Psoas muscle (tissue), 8 donors: ENCODE data around the gene RETREG2. TPM values are rescaled to one million over a fixed set of nuclear protein-coding genes. Genes with fewer than 3 reads are reported as not detected.

Source experiments
- ATAC-seq, 4 donors: fragments of 200-7000 bp; cut with Tn5 transposase; one replicate each; pipeline ENCODE4 v1.9.1; 2020; ENCODE audit warnings: moderate library complexity in 3 of 4, mild to moderate bottlenecking in 2 of 4
- DNase-seq, 2 donors: peaks; one replicate each; pipeline ENCODE4 v3.0.0-alpha.2; 2020
- H3K27ac ChIP-seq: fragments of 200-600 bp; one replicate; pipeline ENCODE4 v1.8.0; 2022
- H3K27me3 ChIP-seq, 3 donors: fragments of 200-600 bp in 1 of 3; one replicate each; pipeline versions ENCODE4 v1.6.1 to v1.8.0; 2013 to 2022; ENCODE audit warnings: low read length in 2 of 3, mild to moderate bottlenecking in 2 of 3, moderate library complexity in 1 of 3; ENCODE audit not compliant: insufficient read depth in 3 of 3
- H3K36me3 ChIP-seq, 2 donors: fragments of 200-600 bp in 1 of 2; one replicate each; pipeline versions ENCODE4 v1.6.1 to v1.8.0; 2013 to 2022; ENCODE audit warnings: low read depth in 1 of 2, mild to moderate bottlenecking in 1 of 2, moderate library complexity in 1 of 2; ENCODE audit not compliant: insufficient read depth in 1 of 2
- H3K4me1 ChIP-seq: fragments of 200-600 bp; one replicate; pipeline ENCODE4 v1.8.0; 2022
- H3K4me3 ChIP-seq: fragments of 200-600 bp; one replicate; pipeline ENCODE4 v1.8.0; 2022; ENCODE audit warnings: mild to moderate bottlenecking
- H3K9me3 ChIP-seq: fragments of 200-600 bp; one replicate; pipeline ENCODE4 v1.8.0; 2022
- WGBS, 3 donors: extraction: QIAGEN DNeasy Blood & Tissue Kit; methylation state at CpG; one replicate each; pipeline versions ENCODE4 v1.1.6 to v1.1.7; 2013; 5-methylcytosine and 5-hydroxymethylcytosine counted together
- intact Hi-C, 2 donors: fragments of 100-400 bp; cut with DNase I; formaldehyde crosslinking; loops; one replicate each; pipeline versions ENCODE4 v1.11.0 to v1.14.2; 2022
- long read RNA-seq, 2 donors: library from polyadenylated mRNA; unstranded; transcript quantifications; one replicate each; pipeline ENCODE4 v2.0.0, GENCODE V29; 2021
- polyA plus RNA-seq, 3 donors: library from polyadenylated mRNA; stranded (reverse); fragments of 200-250 nt; gene quantifications; one replicate each; pipeline ENCODE4 v1.2.3, GENCODE V29; 2013
- total RNA-seq, 4 donors: library from RNA; stranded (reverse); fragmentation: NEBNext Ultra II Directional in 2 of 4; extraction: Animal tissue kit (Norgen Biotek cat#: 25700) in 2 of 4; gene quantifications; one replicate each; pipeline versions ENCODE4 v1.2.1 to v1.2.4, GENCODE V29; 2021 to 2023
- TF ChIP-seq, protein P1 (sequence below): fragments of 200-600 bp; IDR thresholded peaks from one replicate; pipeline ENCODE4 v1.8.0; 2022; ENCODE audit warnings: antibody characterized with exemption
- donor health status: healthy with polysubstance abuse.
- donor health status: DM: no; HTN: no; CAD: no; lungs with moderate emphysema.
- donor health status: Bipolar disorder and iron deficiency.
- donor health status: healthy.
- donor health status: DM: yes; HTN: yes; CAD: no.
- donor health status: DM: no; HTN: no; CAD: no.
- donor health status: DM: no; HTN: no; CAD: no.
- donor health status: DM: yes; HTN: yes; CAD: no.

The RETREG2 gene, protein sequence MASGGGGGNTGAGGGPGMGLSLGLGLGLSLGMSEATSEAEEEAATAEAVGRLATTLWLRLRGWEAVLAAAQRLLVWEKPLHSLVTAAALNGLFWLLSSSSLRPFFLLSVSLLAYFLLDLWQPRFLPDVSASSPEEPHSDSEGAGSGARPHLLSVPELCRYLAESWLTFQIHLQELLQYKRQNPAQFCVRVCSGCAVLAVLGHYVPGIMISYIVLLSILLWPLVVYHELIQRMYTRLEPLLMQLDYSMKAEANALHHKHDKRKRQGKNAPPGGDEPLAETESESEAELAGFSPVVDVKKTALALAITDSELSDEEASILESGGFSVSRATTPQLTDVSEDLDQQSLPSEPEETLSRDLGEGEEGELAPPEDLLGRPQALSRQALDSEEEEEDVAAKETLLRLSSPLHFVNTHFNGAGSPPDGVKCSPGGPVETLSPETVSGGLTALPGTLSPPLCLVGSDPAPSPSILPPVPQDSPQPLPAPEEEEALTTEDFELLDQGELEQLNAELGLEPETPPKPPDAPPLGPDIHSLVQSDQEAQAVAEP
- 10 to 100 TPM; 28.1 to 38.1 (median 37.1) TPM for total RNA-seq
- 10 to 100 TPM; 36.5 to 71.4 (median 62.2) TPM for polyA plus RNA-seq
- long read RNA-seq, donor 1, full-length matches to known transcripts, result 13 of 23 reads
- long read RNA-seq, donor 1, partial matches to known transcripts, result 1 of 23 reads
- long read RNA-seq, donor 1, other reads (novel, unspliced or antisense), result 9 of 23 reads
- long read RNA-seq, donor 2, full-length matches to known transcripts, result 45 of 57 reads
- long read RNA-seq, donor 2, partial matches to known transcripts, result 1 of 57 reads
- long read RNA-seq, donor 2, other reads (novel, unspliced or antisense), result 11 of 57 reads

DNA sequence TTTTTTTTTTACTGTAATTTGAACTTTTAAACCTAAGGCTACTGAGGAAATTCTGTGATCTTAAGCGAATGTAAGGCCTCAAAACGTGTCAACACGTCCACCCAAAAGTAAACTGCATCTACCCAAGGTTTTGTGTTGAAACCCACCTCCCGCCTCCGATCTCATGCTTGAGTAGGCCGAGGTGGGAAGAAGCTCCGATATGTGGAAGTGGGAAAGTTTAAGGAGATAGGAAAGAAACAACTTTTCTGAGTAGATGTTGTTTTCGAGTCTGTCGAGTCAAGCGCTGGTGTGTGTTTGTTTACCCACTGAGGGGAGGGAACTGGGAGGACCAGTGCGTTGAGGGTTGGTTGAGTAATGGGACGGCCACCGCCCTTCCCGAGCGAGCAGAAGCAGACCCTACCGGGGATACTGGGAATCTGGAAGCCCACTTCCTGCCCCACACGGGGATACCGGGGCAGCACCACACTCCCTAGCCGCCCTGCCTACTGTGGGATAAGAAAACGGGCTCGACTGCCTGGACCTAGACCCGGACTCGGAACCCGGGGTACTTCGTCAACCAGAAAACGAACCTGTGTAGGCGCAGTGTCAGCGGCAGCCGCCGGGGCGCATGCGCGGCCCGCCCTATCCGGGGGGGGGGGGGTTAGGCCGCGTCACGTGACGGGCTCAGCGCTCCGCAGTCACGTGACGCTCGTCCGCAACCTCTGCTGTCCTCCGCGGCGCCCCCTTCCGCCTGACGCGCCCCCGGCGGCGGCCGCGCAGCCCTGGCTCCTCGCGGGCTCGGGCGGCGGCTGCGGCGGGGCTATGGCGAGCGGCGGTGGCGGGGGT is at the start of gene RETREG2:
RETREG2 (plus strand) TSS at position 724 of the 825 bp plus-strand sequence; CDS start at position 802, 78 bp downstream.
- intact Hi-C loops, result loop anchor here (1.0 to 10.0 kb wide), 5 partner anchors 29 to 783 kb away; partner anchors contain the start of genes ABCB6 (in 1 of the 2), CHPF (in 1 of the 2), CTDSP1 (in 1 of the 2) and TMEM198 (in 1 of the 2)
- no peaks in the 10 kb centered on the region for H3K27me3 ChIP-seq
- 0 to 1% (median 0%) methylated on average over 36 to 67 of the region's 67 CpGs for WGBS, 3 donors
- peaks cover 3 to 67% of the 10 kb centered on the region in 2 donors for H3K36me3 ChIP-seq
- no peaks in the 10 kb centered on the region for H3K9me3 ChIP-seq
- DNase-seq (peak; percentile 87 to 93), ATAC-seq (peak; percentile 77 to 87 (median 80))
- H3K27ac ChIP-seq, result peak within 1 kb of the TSS; percentile 87
- TF ChIP-seq, protein P1, sequence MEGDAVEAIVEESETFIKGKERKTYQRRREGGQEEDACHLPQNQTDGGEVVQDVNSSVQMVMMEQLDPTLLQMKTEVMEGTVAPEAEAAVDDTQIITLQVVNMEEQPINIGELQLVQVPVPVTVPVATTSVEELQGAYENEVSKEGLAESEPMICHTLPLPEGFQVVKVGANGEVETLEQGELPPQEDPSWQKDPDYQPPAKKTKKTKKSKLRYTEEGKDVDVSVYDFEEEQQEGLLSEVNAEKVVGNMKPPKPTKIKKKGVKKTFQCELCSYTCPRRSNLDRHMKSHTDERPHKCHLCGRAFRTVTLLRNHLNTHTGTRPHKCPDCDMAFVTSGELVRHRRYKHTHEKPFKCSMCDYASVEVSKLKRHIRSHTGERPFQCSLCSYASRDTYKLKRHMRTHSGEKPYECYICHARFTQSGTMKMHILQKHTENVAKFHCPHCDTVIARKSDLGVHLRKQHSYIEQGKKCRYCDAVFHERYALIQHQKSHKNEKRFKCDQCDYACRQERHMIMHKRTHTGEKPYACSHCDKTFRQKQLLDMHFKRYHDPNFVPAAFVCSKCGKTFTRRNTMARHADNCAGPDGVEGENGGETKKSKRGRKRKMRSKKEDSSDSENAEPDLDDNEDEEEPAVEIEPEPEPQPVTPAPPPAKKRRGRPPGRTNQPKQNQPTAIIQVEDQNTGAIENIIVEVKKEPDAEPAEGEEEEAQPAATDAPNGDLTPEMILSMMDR, result peak; percentile 44
- H3K4me1 ChIP-seq, result peaks cover 31% of the 10 kb centered on the region
- H3K4me3 ChIP-seq, result peak within 1 kb of the TSS; percentile 100

GRCh38 chr2:219128396-219128795 is 49.7 kb upstream of the RETREG2 start:
- no peaks in the 10 kb centered on the region for H3K9me3 ChIP-seq
- peaks cover 4% of the 10 kb centered on the region for H3K4me1 ChIP-seq
- ATAC-seq (no peak), DNase-seq (no peak)
- TF ChIP-seq, protein P1, result no peak
- no peak overlapping the region for H3K27ac ChIP-seq
- peaks cover 0 to 2% of the 10 kb centered on the region in 2 donors for H3K36me3 ChIP-seq
- intact Hi-C loops, result no loop called here
- no peak overlapping the region for H3K4me3 ChIP-seq
- no peaks in the 10 kb centered on the region for H3K27me3 ChIP-seq
- 66 to 77% (median 77%) methylated on average over 7 of the region's 7 CpGs for WGBS, 3 donors

DNA sequence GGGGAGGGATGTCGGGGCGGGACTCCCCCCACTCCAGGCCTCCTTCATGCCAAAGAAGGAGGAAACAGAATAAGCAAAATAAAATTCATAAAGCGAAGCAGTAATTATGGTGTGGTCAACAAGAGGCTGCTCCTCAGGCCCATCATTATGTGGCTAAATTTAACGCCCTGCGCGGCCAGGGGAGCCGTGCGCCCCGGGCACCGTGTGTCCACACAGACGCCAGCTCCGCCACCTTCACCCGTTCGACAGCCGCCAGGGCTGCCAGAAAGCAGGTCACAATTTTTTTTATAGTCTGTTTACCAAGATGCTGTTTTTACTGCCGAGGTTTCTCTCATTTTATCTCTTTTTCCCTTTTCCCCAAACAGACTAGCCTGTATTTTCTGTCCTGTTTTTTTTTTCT is 48.5 kb upstream of the RETREG2 start:
- no peaks in the 10 kb centered on the region for H3K9me3 ChIP-seq
- WGBS, 3 donors, result 95 to 97% (median 96%) methylated on average over 16 of the region's 16 CpGs
- intact Hi-C loops, result no loop called here

DNA sequence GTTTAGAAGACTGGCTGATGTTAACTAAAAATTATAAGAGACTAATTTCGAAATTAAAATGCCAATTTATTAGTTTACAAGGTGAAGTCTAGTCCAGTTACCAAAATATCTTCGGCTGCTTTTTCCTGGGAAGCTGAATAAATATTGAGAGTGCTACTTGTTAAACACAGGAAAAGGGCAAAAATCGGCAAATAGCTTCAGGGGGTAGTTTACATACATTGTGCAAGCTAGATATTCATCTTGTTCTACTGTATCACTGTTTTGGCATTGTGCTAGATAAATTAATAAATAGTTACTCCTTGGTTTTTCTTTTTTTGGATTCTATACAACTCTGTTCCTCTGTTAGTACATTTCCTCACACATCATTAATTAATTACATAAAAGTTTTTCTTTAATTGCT is 46.7 kb upstream of the RETREG2 start:
- Histone ChIP-seq H3K9me3 (no peaks in the 10 kb centered on the region), H3K4me1 (no peaks in the 10 kb centered on the region), H3K4me3 (no peak overlapping the region), H3K36me3 (peaks cover 0 to 2% of the 10 kb centered on the region in 2 donors), H3K27ac (no peak overlapping the region), H3K27me3 (no peaks in the 10 kb centered on the region)
- TF ChIP-seq, protein P1, result no peak
- 88 to 94% (median 91%) methylated on average over 3 of the region's 3 CpGs for WGBS, 3 donors
- intact Hi-C loops, result no loop called here
- ATAC-seq, result no peak
- DNase-seq, result no peak

More for the DNA sequence above, 48.5 kb upstream of the RETREG2 start:
- H3K4me1 ChIP-seq, result peaks cover 4% of the 10 kb centered on the region
- H3K4me3 ChIP-seq, result no peak overlapping the region
- no peak overlapping the region for H3K27ac ChIP-seq
- peaks cover 0 to 2% of the 10 kb centered on the region in 2 donors for H3K36me3 ChIP-seq
- H3K27me3 ChIP-seq, result no peaks in the 10 kb centered on the region
- ATAC-seq (no peak), DNase-seq (no peak)
- TF ChIP-seq, protein P1, result no peak
